MCF 10A (cell line): ENCODE measurements around the gene MCM5. TPM values are rescaled to one million over a fixed set of nuclear protein-coding genes. Genes with fewer than 3 reads are reported as not detected.
A peak's percentile ranks its signal among the peaks of the same experiment; 100 is the strongest.

Source experiments
- BruUV-seq: library from RNA; stranded (reverse); fragments of 400-500 nt; replicated peaks from 2 replicates; lab custom pipeline; 2021; lab: Mats Ljungman, UMichigan
- CTCF ChIA-PET: fragments of 300-600 bp; sonication (Branson Sonifier 250); formaldehyde crosslinking; extraction: SDS; loops from one replicate; lab custom pipeline; 2021; ENCODE audit warnings: antibody characterized with exemption, inconsistent platforms; lab: Yijun Ruan, JAX
- POLR2A ChIA-PET: fragments of 300-600, 350-650 bp; sonication (Branson Sonifier 250); formaldehyde crosslinking; extraction: SDS; loops from one replicate; lab custom pipeline; 2020; ENCODE audit warnings: antibody characterized with exemption, inconsistent platforms; lab: Yijun Ruan, JAX
- DNase-seq: peaks from one replicate; pipeline ENCODE4 v3.0.0-alpha.2; 2018; ENCODE audit not compliant: unreplicated experiment
- H3K27ac Mint-ChIP-seq: one replicate; pipeline ENCODE4 v1.8.0; 2022; ENCODE audit warnings: mild to moderate bottlenecking, low read depth, mixed read lengths; ENCODE audit not compliant: unreplicated experiment
- H3K27me3 Mint-ChIP-seq: one replicate; pipeline ENCODE4 v1.8.0; 2022; ENCODE audit warnings: mixed read lengths; ENCODE audit not compliant: insufficient read depth, unreplicated experiment
- H3K36me3 Mint-ChIP-seq: one replicate; pipeline ENCODE4 v1.8.0; 2022; ENCODE audit warnings: mild to moderate bottlenecking, moderate library complexity, mixed read lengths; ENCODE audit not compliant: insufficient read depth, unreplicated experiment
- H3K4me1 Mint-ChIP-seq: one replicate; pipeline ENCODE4 v1.8.0; 2022; ENCODE audit warnings: mixed read lengths; ENCODE audit not compliant: insufficient read depth, unreplicated experiment
- H3K4me3 Mint-ChIP-seq: one replicate; pipeline ENCODE4 v1.8.0; 2022; ENCODE audit warnings: mild to moderate bottlenecking, moderate library complexity, mixed read lengths; ENCODE audit not compliant: unreplicated experiment
- H3K9me3 Mint-ChIP-seq: one replicate; pipeline ENCODE4 v1.8.0; 2022; ENCODE audit warnings: mixed read lengths; ENCODE audit not compliant: unreplicated experiment
- intact Hi-C: fragments of 100-400 bp; cut with micrococcal nuclease; formaldehyde crosslinking; loops from 2 replicates; pipeline ENCODE4 v1.14.1; 2022
- total RNA-seq: library from RNA; stranded (reverse); gene quantifications from 2 replicates; pipeline ENCODE4 v1.2.3, GENCODE V29; 2022
- TF ChIP-seq, protein P1 (sequence below): fragments of 200-600 bp; IDR thresholded peaks from one replicate; pipeline ENCODE4 v1.8.0; 2022; ENCODE audit warnings: antibody characterized with exemption, mild to moderate bottlenecking; ENCODE audit not compliant: unreplicated experiment

Gene MCM5
- total RNA-seq, 1 experiment from 2014 or later, result 35.0 TPM

DNA sequence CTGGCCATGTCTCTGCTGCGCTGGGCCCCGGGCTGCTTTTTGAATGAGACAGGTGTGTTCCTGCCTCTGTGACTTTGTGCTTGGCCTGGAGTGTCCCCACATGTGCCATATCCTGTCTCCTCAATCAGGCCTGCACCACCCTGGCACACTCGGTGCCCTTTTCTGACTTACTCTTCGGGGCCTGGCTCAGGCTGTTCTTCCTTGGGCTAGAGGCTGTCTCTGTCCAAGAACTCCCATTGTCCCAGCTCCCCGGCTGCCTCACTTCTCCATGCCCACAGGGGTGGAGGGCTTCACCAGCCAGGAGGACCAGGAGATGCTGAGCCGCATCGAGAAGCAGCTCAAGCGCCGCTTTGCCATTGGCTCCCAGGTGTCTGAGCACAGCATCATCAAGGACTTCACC lies 23.0 kb downstream of the MCM5 start:
- H3K36me3 Mint-ChIP-seq, result peaks cover 4% of the 10 kb centered on the region
- H3K9me3 Mint-ChIP-seq, result no peaks in the 10 kb centered on the region

DNA sequence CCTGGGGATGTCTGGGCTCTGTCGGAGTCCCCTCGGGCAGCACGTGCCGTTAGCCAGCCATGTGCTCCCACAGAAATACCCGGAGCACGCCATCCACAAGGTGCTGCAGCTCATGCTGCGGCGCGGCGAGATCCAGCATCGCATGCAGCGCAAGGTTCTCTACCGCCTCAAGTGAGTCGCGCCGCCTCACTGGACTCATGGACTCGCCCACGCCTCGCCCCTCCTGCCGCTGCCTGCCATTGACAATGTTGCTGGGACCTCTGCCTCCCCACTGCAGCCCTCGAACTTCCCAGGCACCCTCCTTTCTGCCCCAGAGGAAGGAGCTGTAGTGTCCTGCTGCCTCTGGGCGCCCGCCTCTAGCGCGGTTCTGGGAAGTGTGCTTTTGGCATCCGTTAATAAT lies 24.1 kb downstream of the MCM5 start:
- no peak for DNase-seq
- POLR2A ChIA-PET, result no interaction called here
- intact Hi-C loops, result no loop called here
- Mint-ChIP-seq H3K4me3 (no peak overlapping the region), H3K4me1 (peaks cover 11% of the 10 kb centered on the region), H3K27me3 (no peaks in the 10 kb centered on the region), H3K27ac (no peak overlapping the region), H3K36me3 (peaks cover 3% of the 10 kb centered on the region), H3K9me3 (no peaks in the 10 kb centered on the region)
- no TSS peak for BruUV-seq
- CTCF ChIA-PET, result interaction anchor here (13.5 kb wide), 1 partner anchor 158 kb away, joined by 234 read pairs; no protein-coding TSS in a partner anchor
- TF ChIP-seq, protein P1, sequence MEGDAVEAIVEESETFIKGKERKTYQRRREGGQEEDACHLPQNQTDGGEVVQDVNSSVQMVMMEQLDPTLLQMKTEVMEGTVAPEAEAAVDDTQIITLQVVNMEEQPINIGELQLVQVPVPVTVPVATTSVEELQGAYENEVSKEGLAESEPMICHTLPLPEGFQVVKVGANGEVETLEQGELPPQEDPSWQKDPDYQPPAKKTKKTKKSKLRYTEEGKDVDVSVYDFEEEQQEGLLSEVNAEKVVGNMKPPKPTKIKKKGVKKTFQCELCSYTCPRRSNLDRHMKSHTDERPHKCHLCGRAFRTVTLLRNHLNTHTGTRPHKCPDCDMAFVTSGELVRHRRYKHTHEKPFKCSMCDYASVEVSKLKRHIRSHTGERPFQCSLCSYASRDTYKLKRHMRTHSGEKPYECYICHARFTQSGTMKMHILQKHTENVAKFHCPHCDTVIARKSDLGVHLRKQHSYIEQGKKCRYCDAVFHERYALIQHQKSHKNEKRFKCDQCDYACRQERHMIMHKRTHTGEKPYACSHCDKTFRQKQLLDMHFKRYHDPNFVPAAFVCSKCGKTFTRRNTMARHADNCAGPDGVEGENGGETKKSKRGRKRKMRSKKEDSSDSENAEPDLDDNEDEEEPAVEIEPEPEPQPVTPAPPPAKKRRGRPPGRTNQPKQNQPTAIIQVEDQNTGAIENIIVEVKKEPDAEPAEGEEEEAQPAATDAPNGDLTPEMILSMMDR, result no peak

More for the DNA sequence above, 23.0 kb downstream of the MCM5 start:
- Mint-ChIP-seq H3K27ac (no peak overlapping the region), H3K4me1 (peaks cover 11% of the 10 kb centered on the region), H3K4me3 (no peak overlapping the region), H3K27me3 (no peaks in the 10 kb centered on the region)
- no TSS peak for BruUV-seq
- TF ChIP-seq, protein P1, result no peak
- CTCF ChIA-PET, result no interaction called here
- DNase-seq, result no peak
- intact Hi-C loops, result no loop called here
- POLR2A ChIA-PET, result no interaction called here

DNA sequence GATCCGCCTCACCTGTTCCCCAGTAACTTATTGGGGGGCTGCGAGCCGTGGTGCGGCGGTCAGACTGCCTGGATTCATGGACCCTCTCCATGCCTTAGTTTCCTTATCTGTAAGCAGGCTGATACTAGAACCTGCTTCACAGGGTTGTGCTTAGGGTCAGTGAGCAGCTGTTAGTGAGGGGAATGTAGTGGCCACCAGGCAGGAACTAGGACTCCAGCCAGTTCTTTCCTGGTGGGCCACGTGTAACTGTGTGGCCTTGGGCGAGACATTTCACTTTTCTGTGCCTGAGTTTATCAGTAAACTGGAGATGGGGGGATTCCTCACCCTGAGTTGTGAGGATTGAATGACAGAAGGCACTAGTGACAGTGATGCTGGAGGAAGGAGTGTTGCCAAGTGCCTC lies 24.8 kb downstream of the MCM5 start:
- Mint-ChIP-seq H3K4me1 (peaks cover 11% of the 10 kb centered on the region), H3K27ac (no peak overlapping the region), H3K4me3 (no peak overlapping the region), H3K9me3 (no peaks in the 10 kb centered on the region), H3K27me3 (no peaks in the 10 kb centered on the region), H3K36me3 (no peaks in the 10 kb centered on the region)
- ChIA-PET CTCF (interaction anchor here (0.5 to 13.5 kb wide), 6 partner anchors 21 to 505 kb away, joined by 3 to 234 read pairs (median 4); no protein-coding TSS in a partner anchor), POLR2A (no interaction called here)
- intact Hi-C loops, result no loop called here
- TF ChIP-seq, protein P1, result no peak
- no TSS peak for BruUV-seq
- DNase-seq, result no peak

DNA sequence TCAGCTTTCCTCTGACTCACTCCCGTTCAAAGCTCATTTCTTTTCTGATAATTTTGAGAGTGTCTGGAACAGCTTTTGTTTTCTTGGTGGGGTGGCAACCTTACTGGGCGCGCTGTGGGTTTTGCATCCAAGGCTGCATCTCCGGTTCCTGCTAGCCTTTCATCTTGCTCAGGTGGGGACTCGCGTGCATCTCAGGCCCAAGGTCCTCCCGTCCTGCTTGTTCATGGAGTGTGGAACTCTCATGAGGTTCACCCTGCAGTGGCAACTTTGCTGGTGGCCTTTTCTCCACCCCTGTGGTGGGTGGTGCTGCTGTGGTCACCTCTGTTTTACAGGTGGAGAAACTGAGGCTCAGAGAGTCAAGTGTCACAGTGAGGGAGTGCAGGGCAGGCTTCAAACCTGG lies 25.6 kb downstream of the MCM5 start:
- TF ChIP-seq, protein P1, result no peak
- Mint-ChIP-seq H3K4me1 (peaks cover 11% of the 10 kb centered on the region), H3K4me3 (no peak overlapping the region), H3K27me3 (no peaks in the 10 kb centered on the region), H3K9me3 (no peaks in the 10 kb centered on the region), H3K36me3 (no peaks in the 10 kb centered on the region), H3K27ac (peak overlapping the region; percentile 67)
- CTCF ChIA-PET, result interaction anchor here (0.5 to 13.5 kb wide), 6 partner anchors 20 to 861 kb away, joined by 3 to 234 read pairs (median 3); no protein-coding TSS in a partner anchor
- BruUV-seq, result no TSS peak
- POLR2A ChIA-PET, result no interaction called here
- intact Hi-C loops, result no loop called here
- no peak for DNase-seq
